ENCODE measurements around the gene MBD3L2B.

The MBD3L2B gene

GRCh38 chr19:7010722-7011593 lies 10.3 kb downstream of the MBD3L2B start:
- no peak for DNase-seq

GRCh38 chr19:7007859-7008258 lies 13.4 kb downstream of the MBD3L2B start:
- DNase-seq, result no peak

GRCh38 chr19:7006135-7006704 lies 15.0 kb downstream of the MBD3L2B start:
- DNase-seq, result no peak

- DNase-seq, result no peak
These were observed 16.8 kb downstream of the MBD3L2B start for GRCh38 chr19:7004313-7004931.

- no peak for DNase-seq
These were observed 20.4 kb downstream of the MBD3L2B start for GRCh38 chr19:7000816-7001215.

- DNase-seq, result no peak
These were observed 20.9 kb downstream of the MBD3L2B start for GRCh38 chr19:7000333-7000732.

- no peak for DNase-seq
These were observed 21.3 kb downstream of the MBD3L2B start for GRCh38 chr19:6999933-7000332.

- no peak for DNase-seq
These were observed 23.4 kb downstream of the MBD3L2B start for GRCh38 chr19:6997679-6998445.

GRCh38 chr19:6996810-6997209 lies 24.4 kb downstream of the MBD3L2B start:
- DNase-seq, result no peak

GRCh38 chr19:6995054-6995453 lies 26.2 kb downstream of the MBD3L2B start:
- DNase-seq, result no peak

- no peak for DNase-seq
These were observed 33.0 kb downstream of the MBD3L2B start for GRCh38 chr19:6988257-6988656.

GRCh38 chr19:6987850-6988249 lies 33.4 kb downstream of the MBD3L2B start:
- no peak for DNase-seq

GRCh38 chr19:6983448-6983847 lies 37.8 kb downstream of the MBD3L2B start:
- DNase-seq, result no peak

- no peak for DNase-seq
These were observed 41.8 kb downstream of the MBD3L2B start for GRCh38 chr19:6979399-6979798.

- no peak for DNase-seq
These were observed 45.0 kb downstream of the MBD3L2B start for GRCh38 chr19:6976197-6976596.

- no peak for DNase-seq
These were observed 49.9 kb downstream of the MBD3L2B start for GRCh38 chr19:6971366-6971765.

GRCh38 chr19:6970443-6970842 lies 50.8 kb downstream of the MBD3L2B start:
- no peak for DNase-seq

- DNase-seq, result no peak
These were observed 51.2 kb downstream of the MBD3L2B start for GRCh38 chr19:6970021-6970420.

GRCh38 chr19:6969490-6969889 lies 51.7 kb downstream of the MBD3L2B start:
- DNase-seq, result no peak

All from NCI-H187 (cell line).